ENCODE data around the gene ZNF263.
"Not testable (repeated sequence)": the region's sequence is repeated elsewhere in the genome, so short reads cannot be mapped to it uniquely, and the experiment has no call there.

Gene ZNF263

GRCh38 chr16:3268294-3268693 lies 15.0 kb upstream of the ZNF263 start:
- DNase-seq: no peak

- DNase-seq: not testable (repeated sequence)
Observed at GRCh38 chr16:3270718-3271117, 12.6 kb upstream of the ZNF263 start.

- not testable (repeated sequence) for DNase-seq
Observed at GRCh38 chr16:3271281-3271680, 12.0 kb upstream of the ZNF263 start.

- DNase-seq: no peak
Observed at GRCh38 chr16:3274490-3274889, 8.8 kb upstream of the ZNF263 start.

GRCh38 chr16:3274947-3275346 lies 8.3 kb upstream of the ZNF263 start:
- no peak for DNase-seq

- DNase-seq: no peak
Observed at GRCh38 chr16:3276679-3277078, 6.6 kb upstream of the ZNF263 start.

GRCh38 chr16:3281222-3281820 lies 2.0 kb upstream of the ZNF263 start:
- DNase-seq: no peak

GRCh38 chr16:3282103-3282729 lies 1.1 kb upstream of the ZNF263 start:
- DNase-seq: no peak

GRCh38 chr16:3283543-3284447 lies 504 bp downstream of the ZNF263 start:
- peak; percentile 43 for DNase-seq

GRCh38 chr16:3285131-3285530 lies 1.8 kb downstream of the ZNF263 start:
- DNase-seq: no peak

- no peak for DNase-seq
Observed at GRCh38 chr16:3289998-3290673, 6.8 kb downstream of the ZNF263 start.

GRCh38 chr16:3292604-3293003 lies 9.3 kb downstream of the ZNF263 start:
- no peak for DNase-seq

- DNase-seq: no peak
Observed at GRCh38 chr16:3295209-3295608, 11.9 kb downstream of the ZNF263 start.

GRCh38 chr16:3295783-3296182 lies 12.5 kb downstream of the ZNF263 start:
- DNase-seq: no peak

GRCh38 chr16:3304370-3304769 lies 21.1 kb downstream of the ZNF263 start:
- peak; percentile 44 for DNase-seq

GRCh38 chr16:3305109-3306068 lies 22.1 kb downstream of the ZNF263 start, which contains the start of the genes TIGD7 and ZNF75A:
TIGD7 (minus strand) TSS chr16:3305430; CDS start chr16:3300614, 4,816 bp downstream.
ZNF75A (plus strand) TSS chr16:3305497; CDS start chr16:3308429, 2,932 bp downstream.
- peak; percentile 91 for DNase-seq

GRCh38 chr16:3306078-3306477 lies 22.8 kb downstream of the ZNF263 start:
- DNase-seq: no peak

- DNase-seq: no peak
Observed at GRCh38 chr16:3311496-3311895, 28.2 kb downstream of the ZNF263 start.

- no peak for DNase-seq
Observed at GRCh38 chr16:3317315-3317999, 34.2 kb downstream of the ZNF263 start.

GRCh38 chr16:3321816-3322215 lies 38.5 kb downstream of the ZNF263 start:
- no peak for DNase-seq

- no peak for DNase-seq
Observed at GRCh38 chr16:3327514-3327913, 44.2 kb downstream of the ZNF263 start.

All from inflammatory macrophage treated with lipopolysaccharide for 4 hours (primary cell).